HL-60 (cell line): ENCODE measurements around the gene SRCAP.

ENCODE experiments used
- DNase-seq, 2 experiments: peaks; one replicate each; pipeline ENCODE4 v3.0.0-alpha.2; 2010 to 2020; ENCODE audit warnings: low read depth in 1 of 2, low spot score in 1 of 2
- H3K27ac ChIP-seq: fragments of 250-450 bp; sonication (Bioruptor Pico); replicated peaks from 2 replicates; pipeline ENCODE4 v1.5.1; 2020; ENCODE audit warnings: mild to moderate bottlenecking, moderate library complexity
- H3K27me3 ChIP-seq: fragments of 250-450 bp; sonication (Bioruptor Pico); 2 replicates; pipeline ENCODE4 v1.5.1; 2021; ENCODE audit warnings: mild to moderate bottlenecking, moderate library complexity; ENCODE audit not compliant: insufficient read depth, poor library complexity, severe bottlenecking
- H3K4me3 ChIP-seq: replicated peaks from 2 replicates; pipeline ENCODE4 v1.5.1; 2011; ENCODE audit warnings: mild to moderate bottlenecking, control low read depth, low read length; ENCODE audit not compliant: insufficient read depth
- GABPA ChIP-seq: IDR thresholded peaks from 2 replicates; pipeline ENCODE4 v1.6.1; 2012; ENCODE audit warnings: low read depth
- POLR2AphosphoS5 ChIP-seq: IDR thresholded peaks from 2 replicates; pipeline ENCODE4 v1.6.1; 2012; ENCODE audit warnings: low read depth
- SPI1 ChIP-seq: IDR thresholded peaks from 2 replicates; pipeline ENCODE4 v1.6.1; 2012; ENCODE audit warnings: low read depth, mild to moderate bottlenecking, borderline replicate concordance
- TF ChIP-seq, protein P1 (sequence below): IDR thresholded peaks from one replicate; pipeline ENCODE4 v1.5.1; 2011; ENCODE audit warnings: low read length, control low read depth, inconsistent platforms; ENCODE audit not compliant: insufficient read depth
- TF ChIP-seq, protein P2 (sequence below): IDR thresholded peaks from 2 replicates; pipeline ENCODE4 v1.6.1; 2012; ENCODE audit warnings: low read depth; ENCODE audit not compliant: insufficient replicate concordance

Gene SRCAP

DNA sequence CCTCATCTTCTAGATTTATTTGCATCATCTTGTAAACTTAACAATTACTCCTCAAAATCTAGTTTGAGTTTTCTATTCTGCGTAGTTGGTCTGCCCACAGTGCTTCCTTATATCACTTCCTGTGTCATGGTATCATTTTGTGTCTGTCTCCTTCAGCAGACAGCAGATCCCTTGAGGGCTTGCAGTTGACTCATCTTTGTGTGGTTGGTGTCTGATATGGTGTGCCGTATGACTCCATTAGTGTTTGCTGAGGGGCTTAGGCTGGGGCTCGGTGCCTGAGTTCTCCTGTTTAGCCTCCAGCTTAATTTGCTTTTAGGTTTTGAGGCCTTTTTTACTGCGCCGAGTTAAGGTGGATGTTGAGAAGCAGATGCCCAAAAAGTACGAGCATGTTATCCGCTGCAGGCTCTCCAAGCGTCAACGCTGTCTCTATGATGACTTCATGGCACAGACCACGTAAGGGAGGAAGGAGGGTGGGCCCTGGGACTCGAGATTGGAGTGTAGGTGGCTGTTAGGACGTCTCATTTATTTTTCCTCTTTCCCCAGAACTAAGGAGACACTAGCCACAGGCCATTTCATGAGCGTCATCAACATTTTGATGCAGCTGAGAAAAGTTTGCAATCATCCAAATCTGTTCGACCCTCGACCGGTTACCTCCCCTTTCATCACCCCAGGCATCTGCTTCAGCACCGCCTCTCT is 16.9 kb downstream of the SRCAP start:
- no peaks in the 10 kb centered on the region for H3K27me3 ChIP-seq
- H3K27ac ChIP-seq = peak overlapping the region; percentile 23; the same call in 1 of the 2 replicates
- no peak overlapping the region for H3K4me3 ChIP-seq
- peak; percentile 25 to 72 for DNase-seq
- TF ChIP-seq GABPA (no peak), POLR2AphosphoS5 (no peak)
- TF ChIP-seq, protein P1, sequence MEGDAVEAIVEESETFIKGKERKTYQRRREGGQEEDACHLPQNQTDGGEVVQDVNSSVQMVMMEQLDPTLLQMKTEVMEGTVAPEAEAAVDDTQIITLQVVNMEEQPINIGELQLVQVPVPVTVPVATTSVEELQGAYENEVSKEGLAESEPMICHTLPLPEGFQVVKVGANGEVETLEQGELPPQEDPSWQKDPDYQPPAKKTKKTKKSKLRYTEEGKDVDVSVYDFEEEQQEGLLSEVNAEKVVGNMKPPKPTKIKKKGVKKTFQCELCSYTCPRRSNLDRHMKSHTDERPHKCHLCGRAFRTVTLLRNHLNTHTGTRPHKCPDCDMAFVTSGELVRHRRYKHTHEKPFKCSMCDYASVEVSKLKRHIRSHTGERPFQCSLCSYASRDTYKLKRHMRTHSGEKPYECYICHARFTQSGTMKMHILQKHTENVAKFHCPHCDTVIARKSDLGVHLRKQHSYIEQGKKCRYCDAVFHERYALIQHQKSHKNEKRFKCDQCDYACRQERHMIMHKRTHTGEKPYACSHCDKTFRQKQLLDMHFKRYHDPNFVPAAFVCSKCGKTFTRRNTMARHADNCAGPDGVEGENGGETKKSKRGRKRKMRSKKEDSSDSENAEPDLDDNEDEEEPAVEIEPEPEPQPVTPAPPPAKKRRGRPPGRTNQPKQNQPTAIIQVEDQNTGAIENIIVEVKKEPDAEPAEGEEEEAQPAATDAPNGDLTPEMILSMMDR = no peak

DNA sequence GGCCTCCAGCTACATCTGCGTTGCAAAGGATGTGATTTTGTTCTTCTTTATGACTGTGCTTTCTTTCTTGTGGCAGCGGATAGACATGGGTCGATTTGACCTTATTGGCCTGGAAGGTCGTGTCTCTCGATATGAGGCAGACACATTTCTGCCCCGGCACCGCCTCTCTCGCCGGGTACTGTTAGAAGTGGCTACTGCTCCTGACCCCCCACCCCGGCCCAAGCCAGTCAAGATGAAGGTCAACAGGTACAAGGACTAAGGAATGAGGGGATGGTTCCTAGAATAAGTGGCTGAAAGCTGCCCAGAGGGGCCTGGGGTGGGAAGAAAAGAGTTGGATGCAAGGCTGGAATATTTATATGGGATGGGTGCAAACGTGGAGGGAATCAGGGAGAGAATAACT is 21.1 kb downstream of the SRCAP start:
- Histone ChIP-seq H3K27ac (no peak overlapping the region), H3K27me3 (no peaks in the 10 kb centered on the region), H3K4me3 (no peak overlapping the region)
- DNase-seq = no peak
- TF ChIP-seq POLR2AphosphoS5 = no peak
- TF ChIP-seq, protein P1 = no peak
- no peak for TF ChIP-seq SPI1
- TF ChIP-seq, protein P2, sequence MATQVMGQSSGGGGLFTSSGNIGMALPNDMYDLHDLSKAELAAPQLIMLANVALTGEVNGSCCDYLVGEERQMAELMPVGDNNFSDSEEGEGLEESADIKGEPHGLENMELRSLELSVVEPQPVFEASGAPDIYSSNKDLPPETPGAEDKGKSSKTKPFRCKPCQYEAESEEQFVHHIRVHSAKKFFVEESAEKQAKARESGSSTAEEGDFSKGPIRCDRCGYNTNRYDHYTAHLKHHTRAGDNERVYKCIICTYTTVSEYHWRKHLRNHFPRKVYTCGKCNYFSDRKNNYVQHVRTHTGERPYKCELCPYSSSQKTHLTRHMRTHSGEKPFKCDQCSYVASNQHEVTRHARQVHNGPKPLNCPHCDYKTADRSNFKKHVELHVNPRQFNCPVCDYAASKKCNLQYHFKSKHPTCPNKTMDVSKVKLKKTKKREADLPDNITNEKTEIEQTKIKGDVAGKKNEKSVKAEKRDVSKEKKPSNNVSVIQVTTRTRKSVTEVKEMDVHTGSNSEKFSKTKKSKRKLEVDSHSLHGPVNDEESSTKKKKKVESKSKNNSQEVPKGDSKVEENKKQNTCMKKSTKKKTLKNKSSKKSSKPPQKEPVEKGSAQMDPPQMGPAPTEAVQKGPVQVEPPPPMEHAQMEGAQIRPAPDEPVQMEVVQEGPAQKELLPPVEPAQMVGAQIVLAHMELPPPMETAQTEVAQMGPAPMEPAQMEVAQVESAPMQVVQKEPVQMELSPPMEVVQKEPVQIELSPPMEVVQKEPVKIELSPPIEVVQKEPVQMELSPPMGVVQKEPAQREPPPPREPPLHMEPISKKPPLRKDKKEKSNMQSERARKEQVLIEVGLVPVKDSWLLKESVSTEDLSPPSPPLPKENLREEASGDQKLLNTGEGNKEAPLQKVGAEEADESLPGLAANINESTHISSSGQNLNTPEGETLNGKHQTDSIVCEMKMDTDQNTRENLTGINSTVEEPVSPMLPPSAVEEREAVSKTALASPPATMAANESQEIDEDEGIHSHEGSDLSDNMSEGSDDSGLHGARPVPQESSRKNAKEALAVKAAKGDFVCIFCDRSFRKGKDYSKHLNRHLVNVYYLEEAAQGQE = no peak
- no peak for TF ChIP-seq GABPA

- H3K27ac ChIP-seq = no peak overlapping the region
- no peak for DNase-seq
- H3K4me3 ChIP-seq = no peak overlapping the region
- TF ChIP-seq POLR2AphosphoS5 = no peak
- TF ChIP-seq, protein P2 = no peak
- no peak for TF ChIP-seq SPI1
- no peak for TF ChIP-seq GABPA
- TF ChIP-seq, protein P1 = no peak
- H3K27me3 ChIP-seq = no peaks in the 10 kb centered on the region
Observed at GRCh38 chr16:30720694-30721093, 21.7 kb downstream of the SRCAP start.

- DNase-seq = no peak
- Histone ChIP-seq H3K4me3 (no peak overlapping the region), H3K27ac (no peak overlapping the region), H3K27me3 (no peaks in the 10 kb centered on the region)
- no peak for TF ChIP-seq SPI1
- TF ChIP-seq, protein P2 = no peak
- TF ChIP-seq GABPA = no peak
- TF ChIP-seq, protein P1 = no peak
- no peak for TF ChIP-seq POLR2AphosphoS5
Observed at GRCh38 chr16:30721167-30721566, 22.2 kb downstream of the SRCAP start.
